ENCODE results near the gene C2CD3.

C2CD3 gene

DNA sequence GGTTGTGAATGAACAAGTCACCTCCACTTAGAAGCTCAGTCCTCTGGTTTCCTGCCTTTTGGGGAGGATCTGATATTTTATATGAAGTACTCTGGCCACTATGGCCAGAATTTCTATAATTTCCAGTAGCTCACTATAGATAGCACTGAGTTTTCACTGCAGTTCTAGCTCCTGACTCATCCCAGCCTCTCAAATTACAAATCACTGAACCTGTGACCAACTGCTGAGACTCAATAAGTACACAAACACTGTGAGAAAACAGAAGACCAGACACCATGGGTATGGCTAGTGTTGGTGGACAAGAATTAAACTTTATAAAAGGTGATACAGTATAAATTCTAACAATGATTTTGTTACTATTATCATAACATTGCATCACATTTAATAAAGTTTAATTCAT is 114.9 kb downstream of the C2CD3 start:
- no peak overlapping the region for H3K4me3 ChIP-seq (replicated peaks; ENCODE audit: low read depth, low read length)
- TF ChIP-seq, protein P1, sequence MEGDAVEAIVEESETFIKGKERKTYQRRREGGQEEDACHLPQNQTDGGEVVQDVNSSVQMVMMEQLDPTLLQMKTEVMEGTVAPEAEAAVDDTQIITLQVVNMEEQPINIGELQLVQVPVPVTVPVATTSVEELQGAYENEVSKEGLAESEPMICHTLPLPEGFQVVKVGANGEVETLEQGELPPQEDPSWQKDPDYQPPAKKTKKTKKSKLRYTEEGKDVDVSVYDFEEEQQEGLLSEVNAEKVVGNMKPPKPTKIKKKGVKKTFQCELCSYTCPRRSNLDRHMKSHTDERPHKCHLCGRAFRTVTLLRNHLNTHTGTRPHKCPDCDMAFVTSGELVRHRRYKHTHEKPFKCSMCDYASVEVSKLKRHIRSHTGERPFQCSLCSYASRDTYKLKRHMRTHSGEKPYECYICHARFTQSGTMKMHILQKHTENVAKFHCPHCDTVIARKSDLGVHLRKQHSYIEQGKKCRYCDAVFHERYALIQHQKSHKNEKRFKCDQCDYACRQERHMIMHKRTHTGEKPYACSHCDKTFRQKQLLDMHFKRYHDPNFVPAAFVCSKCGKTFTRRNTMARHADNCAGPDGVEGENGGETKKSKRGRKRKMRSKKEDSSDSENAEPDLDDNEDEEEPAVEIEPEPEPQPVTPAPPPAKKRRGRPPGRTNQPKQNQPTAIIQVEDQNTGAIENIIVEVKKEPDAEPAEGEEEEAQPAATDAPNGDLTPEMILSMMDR (IDR thresholded peaks at IDR 0.05; ENCODE audit: low read depth, low read length, missing control alignments), result no peak
- peak; percentile 17 for DNase-seq (ENCODE audit: extremely low read depth, low read depth)

DNA sequence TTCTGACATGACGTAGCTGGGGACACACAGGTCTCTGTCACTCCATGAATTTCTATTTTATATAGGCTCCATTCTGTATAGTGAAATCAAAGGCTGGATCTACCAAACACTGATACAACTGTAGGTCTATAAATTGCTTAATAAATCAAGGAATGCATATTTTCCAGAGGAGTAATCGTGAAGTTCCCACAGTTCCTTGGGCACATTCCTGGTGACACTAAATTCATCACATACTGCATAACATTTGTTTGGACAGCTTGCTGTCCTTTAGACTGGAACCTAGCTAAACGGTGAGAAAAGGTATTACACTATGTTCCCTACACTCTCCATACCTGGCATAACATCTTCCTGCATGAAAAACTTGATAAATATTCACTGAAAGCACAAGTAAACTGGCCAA is 120.3 kb downstream of the C2CD3 start:
- no peak overlapping the region for H3K4me3 ChIP-seq (replicated peaks; ENCODE audit: low read depth, low read length)
- no peak for DNase-seq (ENCODE audit: extremely low read depth, low read depth)
- TF ChIP-seq, protein P1 (IDR thresholded peaks at IDR 0.05; ENCODE audit: low read depth, low read length, missing control alignments), result no peak

DNA sequence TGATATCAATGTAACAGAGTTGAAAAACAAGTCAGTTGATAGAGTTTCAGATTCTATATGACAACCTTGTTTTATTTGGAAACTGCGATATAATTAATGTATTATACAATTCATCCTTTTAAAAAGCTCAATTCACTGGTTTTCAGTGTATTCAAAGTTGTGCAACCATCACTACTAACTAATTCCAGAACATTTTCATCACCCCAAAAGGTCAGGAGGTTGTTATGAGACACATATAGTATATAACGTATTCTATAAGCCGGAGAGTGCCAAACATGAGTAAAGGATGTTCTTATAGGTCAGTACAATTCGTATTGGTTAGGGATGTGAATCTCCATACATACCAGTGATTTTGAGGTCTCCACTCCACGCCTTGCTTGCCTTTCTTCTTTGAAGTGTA is 121.8 kb downstream of the C2CD3 start:
- DNase-seq (ENCODE audit: extremely low read depth, low read depth), result no peak
- TF ChIP-seq, protein P1 (IDR thresholded peaks at IDR 0.05; ENCODE audit: low read depth, low read length, missing control alignments), result no peak

DNA sequence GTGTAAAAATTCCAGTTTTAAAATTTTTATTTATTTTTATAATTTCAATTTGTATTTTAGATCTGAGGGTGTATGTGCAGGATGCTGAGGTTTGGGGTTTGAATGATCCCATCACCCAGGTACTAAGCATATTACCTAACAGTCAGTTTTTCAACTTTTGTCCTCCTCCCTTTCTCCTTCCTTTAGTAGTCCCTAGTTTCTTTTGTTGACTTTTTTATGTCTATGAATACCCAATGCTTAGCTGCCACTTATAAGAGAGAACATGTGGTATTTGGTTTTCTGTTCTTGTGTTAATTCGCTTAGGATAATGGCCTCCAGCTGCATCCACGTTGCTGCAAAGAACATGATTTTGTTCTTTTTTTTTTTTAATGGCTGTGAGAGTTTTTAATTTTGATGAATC is 126.3 kb downstream of the C2CD3 start:
- H3K4me3 ChIP-seq (replicated peaks; ENCODE audit: low read depth, low read length), result no peak overlapping the region
- TF ChIP-seq, protein P1 (IDR thresholded peaks at IDR 0.05; ENCODE audit: low read depth, low read length, missing control alignments), result no peak
- DNase-seq (ENCODE audit: extremely low read depth, low read depth), result no peak

More for the DNA sequence above, 121.8 kb downstream of the C2CD3 start:
- no peak overlapping the region for H3K4me3 ChIP-seq (replicated peaks; ENCODE audit: low read depth, low read length)

DNA sequence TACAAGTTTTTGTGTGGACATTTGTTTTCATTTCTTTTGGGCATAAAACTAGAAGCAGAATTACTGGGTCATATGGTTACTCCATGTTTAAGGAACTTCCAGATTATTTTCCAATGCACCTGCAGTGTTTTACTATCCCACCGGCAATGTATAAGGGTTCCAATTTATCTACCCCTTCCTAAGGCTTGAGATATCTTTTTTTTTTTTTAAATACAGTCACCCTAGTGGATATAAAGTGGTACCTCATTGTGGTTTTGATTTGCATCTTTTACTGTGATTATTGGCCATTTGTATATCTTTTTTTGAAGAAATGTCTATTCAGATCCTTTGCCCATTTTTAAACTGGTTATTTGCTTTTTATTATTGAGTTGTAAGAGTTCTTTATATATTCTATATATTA is 127.4 kb downstream of the C2CD3 start:
- TF ChIP-seq, protein P1 (IDR thresholded peaks at IDR 0.05; ENCODE audit: low read depth, low read length, missing control alignments), result no peak
- no peak overlapping the region for H3K4me3 ChIP-seq (replicated peaks; ENCODE audit: low read depth, low read length)

DNA sequence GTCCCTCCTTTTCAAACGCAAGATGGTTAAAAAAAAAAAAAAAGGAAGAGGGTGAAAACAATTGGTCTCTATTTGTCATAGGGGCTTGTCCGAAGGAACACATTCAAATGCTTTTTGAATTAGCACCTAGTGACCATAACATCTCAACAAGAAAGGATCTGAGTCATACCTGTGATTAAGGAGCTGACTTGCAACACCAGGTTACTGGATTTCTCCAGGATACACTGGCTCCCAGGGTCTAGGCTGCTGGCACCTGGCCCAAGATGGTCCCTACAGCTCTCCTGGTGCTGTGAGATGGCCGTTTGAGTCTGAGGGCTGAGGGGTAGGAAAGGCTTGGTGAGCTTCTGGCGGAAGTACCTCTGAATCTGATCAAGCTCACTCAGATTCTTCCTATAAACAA is 133.5 kb downstream of the C2CD3 start:
- no peak overlapping the region for H3K4me3 ChIP-seq (replicated peaks; ENCODE audit: low read depth, low read length)
- TF ChIP-seq, protein P1 (IDR thresholded peaks at IDR 0.05; ENCODE audit: low read depth, low read length, missing control alignments), result no peak
- DNase-seq (ENCODE audit: extremely low read depth, low read depth), result no peak

More for the DNA sequence above, 127.4 kb downstream of the C2CD3 start:
- no peak for DNase-seq (ENCODE audit: extremely low read depth, low read depth)

DNA sequence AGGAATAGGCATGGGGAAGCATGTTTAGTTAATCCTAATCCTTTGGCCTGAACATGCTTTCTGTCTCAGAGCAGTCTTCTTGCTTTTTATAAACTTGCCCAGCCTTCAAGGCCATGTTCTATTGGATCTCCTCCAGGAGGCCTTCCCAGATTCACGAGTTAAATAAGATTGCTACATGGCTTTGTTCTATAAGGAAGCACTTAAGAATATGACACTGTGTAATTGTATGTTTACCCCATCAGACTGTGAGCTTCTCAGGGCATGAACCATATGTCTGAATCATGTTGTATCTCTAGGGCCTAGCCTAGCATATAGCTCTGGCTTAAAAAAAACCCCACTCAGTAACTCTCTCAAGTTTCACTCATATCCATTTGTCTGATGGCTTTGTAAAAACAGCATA is 135.5 kb downstream of the C2CD3 start:
- TF ChIP-seq, protein P1 (IDR thresholded peaks at IDR 0.05; ENCODE audit: low read depth, low read length, missing control alignments), result no peak
- H3K4me3 ChIP-seq (replicated peaks; ENCODE audit: low read depth, low read length), result no peak overlapping the region
- no peak for DNase-seq (ENCODE audit: extremely low read depth, low read depth)

Data from HFF-Myc (cell line).